GM18520 (cell line): Measurements from ENCODE around the gene ZIC1.
A peak's percentile ranks its signal among the peaks of the same experiment; 100 is the strongest.

Experiments
- ATAC-seq: cut with Tn5 transposase; IDR thresholded peaks from one replicate; pipeline ENCODE4 v1.9.1; 2021; ENCODE audit not compliant: unreplicated experiment

Gene ZIC1

DNA sequence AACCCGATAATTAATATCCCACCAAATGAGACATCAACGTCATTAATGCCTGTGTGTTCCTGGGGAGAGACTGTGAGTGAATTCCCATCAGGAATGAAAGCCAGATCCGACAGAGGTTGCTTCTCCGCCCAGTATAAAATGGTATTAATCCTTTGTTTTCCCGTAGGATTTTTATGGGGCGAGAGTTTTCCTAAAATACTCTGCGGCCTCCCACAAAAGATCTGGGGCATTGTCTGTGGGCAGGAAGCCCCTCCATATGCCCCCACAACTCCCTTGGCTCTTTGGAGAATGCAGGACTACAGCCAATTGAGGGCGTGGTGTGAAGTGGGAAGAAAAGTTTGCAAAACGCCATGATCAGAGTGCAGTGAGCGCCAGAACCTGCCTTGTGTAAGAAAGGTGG is 29.5 kb upstream of the ZIC1 start:
- no peak for ATAC-seq

DNA sequence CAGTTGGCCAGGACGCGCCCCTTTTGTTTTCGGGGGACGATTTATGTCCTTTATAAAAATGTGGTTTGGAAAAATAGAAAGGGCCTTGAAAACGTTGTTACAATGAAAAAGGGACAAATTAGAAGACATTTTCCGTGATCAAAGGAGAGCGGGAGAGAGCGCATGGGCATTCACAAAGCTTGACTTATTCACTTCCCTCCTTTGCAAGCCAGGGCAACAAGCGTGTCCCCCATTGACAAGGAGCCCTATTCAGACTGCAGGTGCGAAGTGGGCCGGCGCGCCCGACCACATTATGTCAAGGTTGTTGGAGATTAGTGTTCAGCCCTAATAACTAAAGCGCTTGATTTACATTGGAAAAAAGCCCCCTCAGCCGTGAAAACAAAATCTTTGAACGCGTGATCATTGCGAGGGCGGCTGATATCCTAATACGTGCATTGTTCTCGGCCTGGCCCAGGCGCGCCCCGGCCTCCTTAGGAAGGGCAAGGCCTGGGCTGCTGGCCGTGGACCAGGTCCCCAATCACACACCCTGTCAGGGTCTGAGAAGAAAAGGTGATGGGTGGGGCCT is 28.7 kb upstream of the ZIC1 start:
- no peak for ATAC-seq

DNA sequence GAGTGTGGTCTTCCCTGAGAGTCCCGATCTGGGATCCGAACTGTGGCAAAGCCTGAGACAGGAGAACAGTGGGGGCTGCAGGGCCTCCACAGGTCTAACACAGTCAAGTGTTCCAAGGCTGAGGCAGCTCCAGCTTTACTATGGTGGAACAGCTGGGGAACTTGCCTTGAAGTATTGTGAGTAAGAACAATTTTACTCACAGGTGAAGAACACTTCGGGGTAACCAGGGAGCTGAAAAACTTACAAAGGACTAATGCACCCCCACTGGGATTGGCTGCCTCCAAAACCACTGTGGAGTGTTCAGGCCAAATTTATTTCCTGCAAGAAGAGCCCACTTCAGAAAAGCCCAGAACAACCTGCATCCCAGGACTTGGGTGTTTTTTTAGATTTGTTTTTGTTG is 28.2 kb upstream of the ZIC1 start:
- no peak for ATAC-seq

DNA sequence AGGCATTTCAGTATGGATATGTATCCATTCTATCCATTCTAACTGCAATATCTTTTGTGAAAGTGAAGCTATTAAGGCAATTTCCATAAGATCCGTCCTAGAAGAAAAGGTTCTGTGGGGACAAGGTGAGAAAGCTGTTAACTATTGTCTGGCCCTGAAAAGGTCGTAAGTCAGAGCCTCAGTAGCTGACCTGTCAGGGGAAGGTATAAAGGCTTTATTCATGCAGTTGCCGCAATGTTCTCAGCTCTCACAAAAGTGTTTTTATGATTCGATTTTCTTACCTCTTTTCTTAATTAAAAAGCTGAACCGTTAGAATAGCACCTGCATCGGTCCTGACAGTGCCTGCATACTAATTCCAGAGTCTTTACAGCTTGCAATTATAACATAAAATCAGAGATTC is 27.6 kb upstream of the ZIC1 start:
- ATAC-seq, result no peak

DNA sequence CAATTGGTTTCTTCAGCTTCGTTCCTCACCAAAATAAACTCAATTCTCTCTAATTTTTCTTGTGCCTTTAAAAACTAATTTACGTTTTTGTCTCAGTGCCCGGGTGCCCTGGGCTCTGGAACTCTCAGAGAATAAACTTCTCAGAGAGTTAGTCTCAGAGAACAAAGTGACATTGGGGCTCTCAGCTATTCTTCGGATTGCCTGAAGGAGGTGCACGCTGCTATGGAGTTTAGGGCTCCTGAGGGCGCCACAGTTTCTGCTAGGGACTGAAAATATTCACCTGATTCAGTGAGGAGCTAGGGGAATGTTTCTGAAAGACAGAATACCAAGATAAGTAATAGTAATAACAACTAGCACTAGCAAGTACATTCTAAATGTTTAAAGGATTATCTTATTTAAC is 25.5 kb upstream of the ZIC1 start:
- no peak for ATAC-seq

DNA sequence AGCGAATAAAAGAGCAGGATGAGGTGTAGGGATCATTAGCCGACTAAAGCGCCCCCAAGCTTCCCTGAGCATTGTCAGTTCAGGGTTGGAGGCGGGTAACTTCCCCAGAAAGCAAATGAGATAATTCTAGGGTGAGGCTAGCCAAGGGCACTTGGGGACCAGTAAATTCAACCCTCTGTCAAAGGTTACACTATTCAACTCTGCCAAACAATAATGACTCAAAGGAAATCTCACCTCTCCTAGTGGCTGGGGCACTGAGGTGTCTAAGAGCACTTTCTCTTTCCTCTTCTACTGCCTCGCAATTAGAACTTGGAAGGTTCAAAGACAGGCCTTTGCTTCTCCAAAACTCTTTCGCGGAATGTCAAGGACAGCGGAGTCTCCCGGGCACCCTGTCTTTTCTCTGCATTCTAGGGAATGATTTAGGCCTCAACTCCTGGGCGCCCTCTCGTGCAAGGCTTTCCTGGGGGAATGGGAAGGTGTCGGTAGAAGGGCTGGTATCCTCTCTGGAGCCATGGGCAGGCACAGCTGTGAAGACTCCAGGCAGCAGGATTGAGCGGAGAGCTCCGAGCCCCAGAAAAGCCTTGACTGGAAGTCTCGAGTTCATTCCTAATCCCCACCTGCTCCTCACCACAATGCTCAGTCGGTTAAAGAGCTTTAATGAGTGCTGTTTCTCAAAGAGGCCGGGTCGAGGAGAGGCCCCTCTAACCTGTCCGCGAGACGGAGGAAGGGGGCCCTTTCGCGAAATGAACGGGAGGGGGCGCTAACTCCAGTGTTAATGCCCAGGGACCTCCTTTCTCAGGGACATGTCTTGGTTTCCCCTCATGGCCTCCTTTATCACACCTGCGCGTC is 24.7 kb upstream of the ZIC1 start:
- ATAC-seq, result peak; percentile 84

DNA sequence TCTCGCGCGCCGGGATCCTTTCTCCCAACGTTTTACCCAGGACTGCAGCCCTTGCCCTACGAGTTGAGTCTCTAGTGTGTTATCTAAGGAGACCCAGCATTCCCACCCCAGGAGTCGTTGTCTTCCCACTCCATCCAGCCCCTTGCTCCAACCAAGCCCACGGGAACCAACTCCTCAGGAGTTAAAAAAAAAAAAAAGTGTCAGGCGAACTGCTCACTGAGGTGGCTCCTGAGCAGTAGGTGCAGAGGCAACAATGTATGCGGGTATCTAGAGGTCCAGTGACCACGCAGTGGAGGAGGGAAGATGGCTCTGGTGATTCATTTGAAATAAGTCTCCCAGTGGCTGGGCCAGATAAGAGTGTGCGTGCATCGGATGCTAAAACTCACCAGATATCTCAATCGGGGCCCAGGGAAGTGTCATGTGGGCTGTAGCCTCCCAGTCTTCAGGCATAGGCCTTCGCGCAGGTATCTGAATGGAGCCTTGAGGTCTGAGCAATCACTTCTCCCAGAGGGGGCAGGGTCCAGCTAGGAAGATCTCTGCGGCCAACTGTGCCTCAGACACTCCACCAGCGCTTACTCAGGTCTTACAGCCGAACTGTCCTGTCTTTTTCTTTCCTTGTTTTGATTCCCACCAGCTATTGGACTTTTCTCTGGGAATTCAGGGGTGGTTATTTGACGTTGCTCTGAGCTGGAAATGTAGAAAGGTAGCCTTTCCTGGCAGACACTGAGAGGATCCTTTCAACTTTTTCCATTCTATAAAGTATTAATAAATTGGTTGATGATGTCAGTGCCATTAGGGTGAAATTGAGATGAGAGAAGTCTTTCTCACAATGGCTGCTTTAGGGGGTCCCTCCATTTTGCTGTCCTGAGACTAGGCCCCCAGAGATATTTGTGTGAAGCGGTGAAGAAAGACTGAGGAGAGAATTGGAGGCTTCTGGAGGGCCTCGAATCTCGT is 23.8 kb upstream of the ZIC1 start:
- no peak for ATAC-seq

DNA sequence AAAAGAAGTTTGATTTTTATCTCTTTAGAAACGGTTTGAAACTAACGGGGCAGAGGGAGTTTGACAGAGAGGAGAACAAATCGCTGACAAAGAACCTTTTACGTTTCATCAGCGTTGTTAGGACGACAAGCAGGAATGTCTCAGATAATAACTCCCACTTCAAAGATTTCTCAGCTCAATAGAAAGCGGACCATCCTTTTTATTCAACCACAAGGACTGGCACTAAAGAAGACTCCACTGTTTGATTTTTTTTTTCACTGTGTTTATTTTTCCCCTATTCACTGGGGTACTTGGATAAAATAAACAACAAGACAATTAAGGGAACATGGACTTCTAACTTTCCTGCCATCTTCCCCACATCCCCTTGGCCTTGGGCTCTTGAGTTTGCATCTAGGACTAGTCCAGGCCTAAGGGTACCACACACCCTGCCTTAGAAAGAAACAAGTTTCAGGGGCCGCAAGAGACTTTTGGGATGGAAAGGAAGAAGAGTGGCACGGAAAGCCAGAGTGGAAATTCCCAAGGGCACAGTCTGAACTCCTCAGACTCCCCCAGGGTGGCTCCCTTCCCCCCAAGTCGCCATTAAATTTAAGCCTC is 21.8 kb upstream of the ZIC1 start:
- ATAC-seq, result no peak

DNA sequence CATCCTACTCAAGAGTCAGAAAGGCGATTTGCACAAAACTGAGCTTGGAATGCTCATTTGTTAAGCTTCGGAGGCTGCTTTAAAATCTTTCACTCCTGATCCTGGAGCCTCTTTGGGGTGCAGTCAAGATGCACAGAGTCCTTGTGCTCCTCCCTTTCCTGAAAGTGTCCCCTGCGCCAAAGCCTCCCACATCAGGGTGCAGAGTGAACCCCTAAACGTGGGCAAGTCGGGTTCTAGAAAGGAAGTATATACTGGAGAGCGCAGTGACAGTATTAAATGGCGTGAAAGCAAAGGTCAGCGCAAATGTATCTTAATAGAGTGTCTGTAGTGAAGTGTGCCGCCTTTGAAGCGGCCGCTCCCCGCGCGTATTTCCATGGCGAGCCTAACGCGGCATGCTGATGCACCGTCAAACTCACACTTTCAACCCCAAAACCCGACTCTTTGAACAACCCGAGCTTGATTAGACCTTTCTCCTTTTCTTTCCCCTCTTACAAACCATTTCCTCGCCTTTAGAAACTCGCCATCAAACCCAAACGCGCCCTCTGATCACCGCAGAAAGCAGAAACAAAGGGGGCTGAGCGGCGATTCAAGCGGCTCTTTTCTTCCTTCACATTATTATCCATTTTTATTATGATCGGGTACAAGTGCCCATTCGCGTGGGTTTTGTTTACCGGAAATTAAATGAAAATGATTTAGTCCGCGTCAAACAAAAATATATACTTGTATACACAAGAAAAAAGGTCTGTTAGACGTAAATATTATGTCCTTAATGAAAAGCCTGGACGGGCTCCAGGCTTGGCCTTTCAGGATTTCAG is 21.1 kb upstream of the ZIC1 start:
- ATAC-seq, result no peak

DNA sequence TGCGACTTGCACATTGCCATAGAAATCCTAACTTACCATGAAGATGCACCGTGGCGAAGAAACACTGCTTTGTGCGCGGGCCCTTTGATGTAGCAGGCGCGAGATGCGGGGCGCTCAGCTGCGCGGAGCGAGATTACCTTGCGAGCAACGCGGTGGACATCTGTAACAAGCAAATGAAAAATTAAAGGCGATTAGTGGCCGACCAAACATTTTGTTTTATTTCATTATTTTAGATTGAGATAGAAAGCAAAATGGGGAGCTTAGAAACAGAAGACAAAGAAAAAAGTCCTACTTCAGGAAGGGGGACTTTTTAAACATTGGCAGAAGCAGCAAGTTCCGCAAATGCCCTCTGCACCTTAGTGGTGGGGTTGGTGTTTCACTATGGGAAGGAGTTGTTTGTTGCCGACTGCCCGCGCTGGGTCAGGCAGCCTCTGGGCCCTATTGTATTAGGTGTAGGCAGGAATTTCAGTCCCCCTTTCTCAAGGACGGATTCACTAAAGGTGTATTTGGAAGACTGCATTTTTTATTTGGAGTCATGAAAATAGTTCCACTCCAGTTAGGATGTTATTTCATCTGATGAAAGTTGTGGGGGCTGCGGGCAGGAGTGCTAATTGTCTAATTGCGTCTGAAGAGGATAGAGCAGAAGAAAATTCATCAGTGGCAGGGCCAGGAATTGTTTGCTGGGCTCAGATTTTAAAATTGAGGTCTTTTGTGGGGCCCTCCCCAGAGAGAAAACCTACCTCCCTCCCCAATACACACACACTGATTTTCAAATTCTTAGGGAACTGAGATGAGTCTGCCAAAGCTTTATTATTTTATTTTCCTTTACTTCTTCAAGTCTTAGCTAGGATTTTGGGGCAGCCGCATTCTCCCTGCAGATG is 20.2 kb upstream of the ZIC1 start:
- no peak for ATAC-seq

DNA sequence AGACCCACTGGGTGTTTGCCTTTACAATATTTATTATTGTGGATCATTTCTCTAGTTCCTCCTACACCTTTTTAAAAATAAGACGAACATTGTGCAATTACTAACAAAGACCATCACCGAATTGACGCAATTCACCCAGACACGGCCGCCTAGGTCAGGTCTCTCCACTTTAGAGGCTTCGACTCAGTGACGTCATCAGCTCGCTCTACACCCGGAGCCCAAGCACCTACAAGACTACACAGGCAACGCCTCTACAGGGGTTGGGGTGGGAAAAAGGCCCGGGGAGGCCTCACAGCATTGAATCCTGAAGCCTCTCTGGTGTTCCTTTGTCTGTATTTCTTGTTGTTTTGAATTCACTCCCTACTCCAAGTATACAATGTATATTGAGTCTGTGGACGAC is 19.4 kb upstream of the ZIC1 start:
- no peak for ATAC-seq

DNA sequence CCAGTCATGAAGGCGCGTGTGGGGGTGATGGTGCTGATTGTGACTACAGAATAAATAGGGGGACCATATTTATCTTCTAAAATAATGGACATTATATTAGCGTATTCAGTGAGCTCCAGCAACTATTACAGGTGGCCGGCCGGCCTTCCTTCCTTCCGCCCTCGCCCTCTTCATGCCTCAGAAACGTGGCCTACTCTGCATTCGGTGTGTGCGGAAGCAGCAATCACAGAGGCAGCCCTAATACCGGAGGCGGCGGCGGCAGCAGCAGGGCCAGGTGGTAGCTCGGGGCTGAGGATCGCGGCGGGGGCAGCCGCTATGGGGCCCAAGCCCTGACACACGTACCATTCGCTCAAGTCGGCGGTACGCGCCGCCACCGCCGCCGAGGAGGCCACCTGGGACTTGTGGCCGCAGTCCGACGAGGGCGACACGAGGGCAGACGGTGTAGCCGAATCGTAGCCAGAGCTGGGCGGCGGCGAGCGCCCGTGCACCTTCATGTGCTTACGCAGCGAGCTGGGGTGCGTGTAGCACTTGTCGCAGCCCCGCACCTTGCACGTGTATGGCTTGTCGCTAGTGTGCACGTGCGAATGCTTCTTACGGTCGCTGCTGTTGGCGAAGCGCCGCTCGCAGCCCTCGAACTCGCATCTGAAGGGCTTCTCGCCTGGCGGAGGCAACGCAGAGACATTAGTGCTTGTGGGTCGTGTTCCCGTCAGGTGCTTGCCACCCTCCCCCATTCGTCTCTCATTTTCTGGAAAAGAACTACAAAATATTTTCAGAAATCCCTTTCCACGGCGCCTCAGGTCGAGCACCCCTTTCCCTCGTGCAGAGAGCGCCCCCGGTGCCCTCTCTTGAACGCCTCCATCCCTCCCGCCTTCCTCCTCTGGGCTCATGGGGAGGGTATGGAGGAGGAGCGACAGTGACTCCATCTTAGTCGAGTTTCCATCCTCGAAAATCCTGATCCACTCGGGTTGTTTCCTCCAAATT is 18.3 kb upstream of the ZIC1 start:
- no peak for ATAC-seq

DNA sequence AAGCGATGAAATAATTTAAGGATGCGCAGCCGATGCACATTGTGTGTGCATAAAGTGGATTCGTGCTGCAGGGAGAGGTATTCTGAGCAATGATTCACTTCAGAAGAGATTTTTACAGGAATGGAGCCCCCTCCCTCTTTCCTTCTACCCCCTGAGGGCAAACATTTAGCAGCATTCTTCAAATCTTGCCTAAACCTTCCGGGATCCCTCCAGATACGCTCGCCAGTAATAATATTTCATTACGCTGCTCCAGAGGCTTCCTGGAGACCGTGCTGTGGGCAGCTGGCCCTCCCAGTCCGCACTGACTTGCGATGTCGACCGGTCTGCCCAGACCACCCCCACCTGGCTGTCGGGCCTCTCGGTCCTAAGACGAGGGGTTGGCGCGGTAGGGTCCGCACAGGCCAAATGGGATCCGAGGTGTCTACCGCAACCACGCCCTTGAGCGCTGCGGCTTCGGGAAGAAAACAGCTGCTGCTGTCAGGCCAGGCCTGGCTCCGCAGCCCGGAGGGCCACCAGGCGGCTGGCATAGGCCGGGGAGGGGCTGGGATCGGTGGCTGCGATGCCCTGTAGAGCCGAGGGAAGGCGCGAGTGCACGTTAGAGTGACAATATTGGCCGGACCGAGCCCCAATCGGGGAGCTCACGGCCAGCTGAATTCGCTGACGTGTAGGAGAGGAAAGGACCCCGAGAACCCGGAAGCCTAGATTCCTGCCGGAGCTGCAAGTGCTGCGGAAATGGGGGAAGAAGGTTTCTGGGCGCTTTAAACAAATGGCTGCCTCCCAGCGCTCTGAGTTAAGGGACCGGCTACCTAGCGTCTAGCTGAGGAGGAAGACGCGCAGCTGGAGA is 17.2 kb upstream of the ZIC1 start:
- ATAC-seq, result no peak

DNA sequence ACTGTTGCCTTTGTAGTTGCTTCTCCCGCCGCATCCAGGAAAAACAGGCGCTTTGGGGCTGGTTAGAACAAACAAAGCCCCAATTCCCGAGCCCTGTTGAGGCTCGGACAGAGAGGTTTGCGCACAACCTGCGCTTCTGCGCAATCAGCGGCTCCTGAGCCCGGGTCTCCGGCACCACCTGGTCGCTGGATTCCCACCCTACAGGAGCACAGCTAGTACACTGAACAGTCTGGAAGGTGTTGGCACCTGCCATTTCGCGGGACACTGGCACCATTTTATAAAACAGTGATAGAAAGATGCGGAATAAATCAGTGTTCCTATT is 16.6 kb upstream of the ZIC1 start:
- no peak for ATAC-seq

DNA sequence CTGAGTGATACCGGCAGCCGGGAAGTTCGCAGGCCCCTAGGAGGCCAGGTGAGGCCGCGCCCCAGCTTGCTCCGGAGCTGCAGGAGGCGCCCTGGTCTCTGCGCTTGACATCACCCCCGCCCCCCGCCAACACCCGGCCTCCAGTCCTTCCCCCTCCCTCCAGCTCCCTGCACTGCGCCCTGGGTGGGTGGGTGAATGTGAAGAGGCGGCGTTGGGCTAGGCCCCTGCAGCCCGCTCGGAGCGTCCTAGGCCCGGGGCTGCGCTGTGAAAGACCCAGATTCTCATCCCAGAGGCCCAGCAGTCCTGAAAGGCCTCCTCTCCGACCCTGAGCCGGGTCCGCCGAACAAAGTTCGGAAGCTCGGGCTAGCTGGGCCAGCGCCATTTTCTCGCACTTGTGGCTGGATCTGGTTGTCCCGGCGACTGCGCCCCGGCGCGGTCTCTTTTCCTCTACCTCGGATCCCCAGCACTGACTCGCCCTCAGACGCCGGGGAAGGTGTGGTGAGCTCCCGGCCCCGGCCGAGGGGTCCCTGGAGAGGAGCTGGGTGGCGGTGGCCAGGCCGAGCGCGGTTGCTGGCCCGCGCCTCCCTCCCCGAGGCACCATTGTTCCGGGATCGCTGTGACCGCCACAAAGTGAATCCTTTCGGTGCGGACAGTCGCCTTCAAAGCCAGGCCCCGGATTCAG is 15.8 kb upstream of the ZIC1 start:
- ATAC-seq, result no peak

DNA sequence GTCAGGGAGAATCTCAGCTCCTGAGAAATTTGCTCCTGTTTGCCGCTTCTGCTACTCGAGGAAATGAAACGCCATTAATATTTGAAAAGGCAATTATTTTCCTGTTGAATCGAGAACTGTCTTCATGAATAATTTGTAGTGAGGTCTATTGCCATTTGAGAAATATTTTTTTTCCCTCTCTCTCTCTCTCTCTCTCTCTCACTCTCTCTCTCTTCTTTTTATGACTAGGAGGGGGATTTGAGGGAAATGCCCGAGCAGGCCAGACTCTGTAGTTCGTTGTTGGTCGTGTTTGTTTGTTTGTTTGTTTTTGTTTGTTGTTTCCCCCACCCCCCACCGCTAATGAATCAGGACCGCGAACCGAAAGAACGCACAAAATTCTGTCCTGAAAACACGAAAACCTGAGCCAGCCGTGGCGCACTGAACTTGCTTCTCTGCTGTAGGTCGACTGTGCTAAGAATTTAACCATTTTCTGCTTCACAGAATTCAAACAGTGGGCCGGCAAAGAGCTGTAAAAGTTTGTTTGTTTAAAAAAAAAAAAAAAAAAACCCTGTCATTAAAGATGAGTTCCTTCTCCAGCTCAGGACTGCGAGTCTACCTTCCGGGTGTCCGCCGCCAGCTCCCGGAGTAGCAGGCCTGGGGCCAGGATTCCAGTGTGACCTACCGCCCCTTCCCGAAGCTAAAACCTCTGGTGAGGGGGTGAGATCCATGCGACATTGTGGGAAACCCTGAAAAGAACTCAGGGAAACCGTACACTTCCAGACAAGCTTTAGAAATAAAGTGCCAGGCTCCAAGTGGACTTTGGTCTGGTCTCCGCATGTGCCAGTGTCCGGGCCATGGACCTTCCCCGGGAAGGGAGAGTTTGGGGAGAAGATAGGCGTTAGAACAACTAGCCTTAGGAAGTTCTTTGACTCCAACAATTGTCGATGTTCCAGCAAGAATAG is 15.0 kb upstream of the ZIC1 start:
- ATAC-seq, result no peak
